IMR-90 (cell line): Measurements from ENCODE around the gene A1CF. TPM values are rescaled to one million over a fixed set of nuclear protein-coding genes. Genes with fewer than 3 reads are reported as not detected.

Experiments
- ATAC-seq: fragments of 200-7000 bp; cut with Tn5 transposase; 2 replicates; pipeline ENCODE4 v1.9.1; 2020; ENCODE audit warnings: low read depth, mild to moderate bottlenecking, moderate library complexity
- BruUV-seq: library from RNA; stranded (reverse); fragments of 400-500 nt; replicated peaks from 2 replicates; lab custom pipeline; 2021; lab: Mats Ljungman, UMichigan
- CTCF ChIA-PET: fragments of 300-600 bp; formaldehyde crosslinking; extraction: SDS; loops from one replicate; lab custom pipeline; 2021; ENCODE audit warnings: antibody characterized with exemption; lab: Yijun Ruan, JAX
- POLR2A ChIA-PET: fragments of 300-600 bp; sonication (Branson Sonifier 250); formaldehyde crosslinking; loops from one replicate; lab custom pipeline; 2022; ENCODE audit warnings: antibody characterized with exemption; ENCODE audit not compliant: unreplicated experiment; lab: Charles Lee
- DNase-seq: peaks from one replicate; pipeline ENCODE4 v3.0.0; 2013
- H2AFZ ChIP-seq: replicated peaks from 2 replicates; pipeline ENCODE3; 2013; ENCODE audit warnings: low read length, mild to moderate bottlenecking; ENCODE audit not compliant: poor library complexity
- H2AK5ac ChIP-seq: 2 replicates; pipeline ENCODE4 v1.6.1; 2013; ENCODE audit warnings: low read depth, low read length, inconsistent platforms
- H2AK9ac ChIP-seq: replicated peaks from 2 replicates; pipeline ENCODE3; 2013; ENCODE audit warnings: mild to moderate bottlenecking, low read depth, low read length, moderate library complexity; ENCODE audit not compliant: poor library complexity
- H2BK120ac ChIP-seq: 2 replicates; pipeline ENCODE4 v1.6.1; 2013; ENCODE audit warnings: low read depth, low read length, inconsistent platforms
- H2BK15ac ChIP-seq: 3 replicates; pipeline ENCODE4 v1.6.1; 2013; ENCODE audit warnings: low read depth, low read length, inconsistent platforms
- H2BK20ac ChIP-seq: 2 replicates; pipeline ENCODE4 v1.6.1; 2013; ENCODE audit warnings: low read depth, mild to moderate bottlenecking, inconsistent platforms, low read length, moderate library complexity
- H2BK5ac ChIP-seq: 2 replicates; pipeline ENCODE4 v1.6.1; 2013; ENCODE audit warnings: mild to moderate bottlenecking, low read depth, low read length, inconsistent platforms; ENCODE audit not compliant: poor library complexity, severe bottlenecking
- H3K14ac ChIP-seq: replicated peaks from 2 replicates; pipeline ENCODE4 v1.6.1; 2013; ENCODE audit warnings: low read depth, low read length, inconsistent platforms
- H3K18ac ChIP-seq: 2 replicates; pipeline ENCODE4 v1.6.1; 2013; ENCODE audit warnings: low read depth, low read length, control low read depth
- H3K23ac ChIP-seq: 2 replicates; pipeline ENCODE4 v1.6.1; 2013; ENCODE audit warnings: low read depth, low read length, inconsistent platforms
- H3K27ac ChIP-seq: 2 replicates; pipeline ENCODE4 v1.5.1; 2013; ENCODE audit warnings: mild to moderate bottlenecking, control low read depth, low read length; ENCODE audit not compliant: insufficient read depth
- H3K27me3 ChIP-seq: 2 replicates; pipeline ENCODE4 v1.6.1; 2013; ENCODE audit warnings: low read length; ENCODE audit not compliant: control insufficient read depth, insufficient read depth
- H3K36me3 ChIP-seq: 2 replicates; pipeline ENCODE4 v1.6.1; 2013; ENCODE audit warnings: low read length, mixed read lengths; ENCODE audit not compliant: control insufficient read depth, insufficient read depth
- H3K4ac ChIP-seq: 2 replicates; pipeline ENCODE4 v1.6.1; 2013; ENCODE audit warnings: low read depth, low read length, inconsistent platforms
- H3K4me1 ChIP-seq: 2 replicates; pipeline ENCODE4 v1.6.1; 2013; ENCODE audit warnings: low read length, mixed read lengths; ENCODE audit not compliant: control insufficient read depth, insufficient read depth
- H3K4me2 ChIP-seq: 2 replicates; pipeline ENCODE4 v1.6.1; 2013; ENCODE audit warnings: low read depth, mild to moderate bottlenecking, control low read depth, low read length, moderate library complexity
- H3K4me3 ChIP-seq: 2 replicates; pipeline ENCODE4 v1.5.1; 2013; ENCODE audit warnings: low read depth, mild to moderate bottlenecking, control low read depth, low read length, moderate library complexity; ENCODE audit not compliant: insufficient read depth
- H3K56ac ChIP-seq: 2 replicates; pipeline ENCODE4 v1.6.1; 2013; ENCODE audit warnings: low read length, inconsistent platforms; ENCODE audit not compliant: insufficient read depth; ENCODE audit errors: extremely low read depth
- H3K79me1 ChIP-seq, 2 experiments: 2 replicates each; pipeline ENCODE4 v1.6.1; 2013; ENCODE audit warnings: low read length in 2 of 2, inconsistent platforms in 1 of 2, low read depth in 1 of 2
- H3K9ac ChIP-seq: 2 replicates; pipeline ENCODE4 v1.6.1; 2013; ENCODE audit warnings: low read depth, low read length, control low read depth
- H3K9me1 ChIP-seq: 2 replicates; pipeline ENCODE4 v1.6.1; 2013; ENCODE audit warnings: low read length, inconsistent platforms; ENCODE audit not compliant: insufficient read depth
- H3K9me3 ChIP-seq: 2 replicates; pipeline ENCODE4 v1.6.1; 2013; ENCODE audit warnings: low read length; ENCODE audit not compliant: control insufficient read depth, insufficient read depth
- H4K20me1 ChIP-seq: 2 replicates; pipeline ENCODE4 v1.6.1; 2013; ENCODE audit warnings: low read length, inconsistent platforms; ENCODE audit not compliant: insufficient read depth
- H4K5ac ChIP-seq: 2 replicates; pipeline ENCODE4 v1.6.1; 2013; ENCODE audit warnings: mild to moderate bottlenecking, low read depth, low read length, control low read depth
- H4K8ac ChIP-seq, 2 experiments: 2 replicates each; pipeline ENCODE4 v1.6.1; 2013; ENCODE audit warnings: low read depth in 2 of 2, low read length in 2 of 2, control low read depth in 1 of 2, inconsistent platforms in 1 of 2
- H4K91ac ChIP-seq: 2 replicates; pipeline ENCODE4 v1.6.1; 2013; ENCODE audit warnings: low read depth, low read length, inconsistent platforms; ENCODE audit not compliant: insufficient read depth
- BHLHE40 ChIP-seq: fragments of 150-350 bp; IDR thresholded peaks from 2 replicates; pipeline ENCODE4 v1.6.1; 2016; ENCODE audit warnings: mild to moderate bottlenecking, low read depth, low read length
- CEBPB ChIP-seq: IDR thresholded peaks from 2 replicates; pipeline ENCODE4 v1.6.1; 2012; ENCODE audit warnings: low read depth, low read length, improper control_type of control experiment
- CHD1 ChIP-seq: IDR thresholded peaks from 2 replicates; pipeline ENCODE4 v1.6.1; 2012; ENCODE audit warnings: low read depth, low read length, improper control_type of control experiment
- FOS ChIP-seq: fragments of 150-350 bp; IDR thresholded peaks from 2 replicates; pipeline ENCODE4 v1.6.1; 2016; ENCODE audit warnings: low read depth, low read length
- MAFK ChIP-seq: IDR thresholded peaks from 2 replicates; pipeline ENCODE4 v1.6.1; 2012; ENCODE audit warnings: low read depth, low read length, improper control_type of control experiment
- MAZ ChIP-seq: IDR thresholded peaks from 2 replicates; pipeline ENCODE4 v1.6.1; 2012; ENCODE audit warnings: low read depth, mild to moderate bottlenecking, low read length, improper control_type of control experiment, moderate library complexity, borderline replicate concordance
- NFE2L2 ChIP-seq: fragments of 150-350 bp; IDR thresholded peaks from 2 replicates; pipeline ENCODE4 v1.6.1; 2016; ENCODE audit warnings: low read depth, mild to moderate bottlenecking, low read length
- POLR2A ChIP-seq: IDR thresholded peaks from 2 replicates; pipeline ENCODE4 v1.6.1; 2012; ENCODE audit warnings: mild to moderate bottlenecking, low read depth, low read length
- RAD21 ChIP-seq: IDR thresholded peaks from 2 replicates; pipeline ENCODE4 v1.6.1; 2012; ENCODE audit warnings: low read length, improper control_type of control experiment
- RCOR1 ChIP-seq: IDR thresholded peaks from 2 replicates; pipeline ENCODE4 v1.6.1; 2012; ENCODE audit warnings: mild to moderate bottlenecking, low read length, improper control_type of control experiment; ENCODE audit not compliant: insufficient replicate concordance
- RFX5 ChIP-seq: IDR thresholded peaks from 2 replicates; pipeline ENCODE4 v1.8.0; 2012; ENCODE audit warnings: low read depth, mild to moderate bottlenecking, low read length, moderate library complexity
- WGBS, 2 experiments: methylation state at CpG; one replicate each; pipeline versions ENCODE4 v1.1.5 to v1.1.7; 2013; ENCODE audit warnings: missing lambda C conversion rate in 2 of 2; ENCODE audit not compliant: insufficient read length in 1 of 2; ENCODE audit errors: extremely low coverage in 2 of 2; 5-methylcytosine and 5-hydroxymethylcytosine counted together
- dilution Hi-C: fragments of 300-500 bp; cut with HindIII; formaldehyde crosslinking; loops from one replicate; pipeline ENCODE4 v1.14.3; 2018; ENCODE audit warnings: low sequenced_read_pairs; ENCODE audit not compliant: unreplicated experiment
- in situ Hi-C: fragments of 300-500 bp; cut with MboI; formaldehyde crosslinking; loops from 3 replicates; pipeline ENCODE4 v1.14.3; 2019; ENCODE audit warnings: low sequenced_read_pairs, inconsistent platforms, mixed read lengths
- intact Hi-C: fragments of 100-400 bp; cut with micrococcal nuclease; formaldehyde crosslinking; loops from 2 replicates; pipeline ENCODE4 v1.10.0; 2022
- polyA plus RNA-seq, 3 experiments: library from polyadenylated mRNA; depleted of rRNA; stranded (reverse); fragments of >200 nt; gene quantifications; 2 replicates each; pipeline ENCODE4 v1.2.3, GENCODE V29; 2012; ENCODE audit warnings: low replicate concordance in 1 of 3
- total RNA-seq: library from RNA; depleted of rRNA; stranded (reverse); fragments of >200 nt; gene quantifications from 2 replicates; pipeline ENCODE4 v1.2.3, GENCODE V29; 2012
- TF ChIP-seq, protein P1 (sequence below): conservative IDR thresholded peaks from 2 replicates; pipeline ENCODE4 v1.5.1; 2012; ENCODE audit warnings: mild to moderate bottlenecking, low read depth, low read length, improper control_type of control experiment
- TF ChIP-seq, protein P2 (sequence below): fragments of 150-350 bp; IDR thresholded peaks from 2 replicates; pipeline ENCODE4 v1.6.1; 2016; ENCODE audit warnings: low read depth, mild to moderate bottlenecking, low read length, moderate library complexity, borderline replicate concordance
- TF ChIP-seq, protein P3 (sequence below): fragments of 150-350 bp; IDR thresholded peaks from 2 replicates; pipeline ENCODE4 v1.6.1; 2017; ENCODE audit warnings: mild to moderate bottlenecking, antibody characterized with exemption, low read length, low read depth

The A1CF gene
- total and polyA plus RNA-seq, 2 of the 4 experiments (the other 2 are of a cell fraction) = not detected

DNA sequence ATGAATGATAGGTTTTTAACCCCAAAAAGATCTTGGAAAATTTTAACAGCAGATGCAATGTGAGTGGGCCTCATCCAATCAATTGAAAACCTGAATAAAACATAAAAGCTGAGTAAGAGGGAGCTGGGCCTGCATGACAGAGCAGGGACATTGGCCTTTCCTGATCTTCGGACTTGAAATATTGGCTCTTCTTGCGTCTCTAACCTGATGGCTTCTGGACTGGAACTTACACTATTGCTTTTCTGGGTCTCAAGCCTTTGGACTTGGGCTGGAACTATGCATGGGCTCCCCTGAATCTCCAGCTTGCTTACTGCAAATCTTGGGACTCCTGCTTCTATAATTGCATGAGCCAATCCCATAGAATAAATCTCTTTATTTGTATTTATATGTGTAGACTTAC, 9.0 kb downstream of the A1CF start:
- Histone ChIP-seq H3K18ac (no peak overlapping the region), H2AK5ac (no peak overlapping the region), H3K14ac (no peak overlapping the region), H3K4ac (no peak overlapping the region), H3K27ac (no peak overlapping the region), H2BK15ac (no peak overlapping the region), H2AFZ (no peak overlapping the region), H2BK120ac (no peak overlapping the region), H4K5ac (no peak overlapping the region), H3K56ac (no peak overlapping the region), H4K20me1 (no peaks in the 10 kb centered on the region), H3K23ac (no peak overlapping the region), H2BK20ac (no peak overlapping the region), H2BK5ac (no peak overlapping the region), H3K36me3 (no peaks in the 10 kb centered on the region), H3K79me1 (no peaks in the 10 kb centered on the region), H4K91ac (no peak overlapping the region), H3K4me2 (no peak overlapping the region), H3K9me3 (no peaks in the 10 kb centered on the region), H3K9me1 (no peaks in the 10 kb centered on the region), H3K4me3 (no peak overlapping the region), H2AK9ac (no peak overlapping the region), H4K8ac (no peak overlapping the region), H3K4me1 (no peaks in the 10 kb centered on the region), H3K9ac (no peak overlapping the region), H3K27me3 (peaks cover 10% of the 10 kb centered on the region)
- dilution Hi-C loops = no loop called here
- ATAC-seq (no peak), DNase-seq (no peak)
- no TSS peak for BruUV-seq
- ChIA-PET POLR2A (no interaction called here), CTCF (no interaction called here)
- intact Hi-C loops = no loop called here
- TF ChIP-seq CEBPB (no peak), BHLHE40 (no peak), FOS (no peak), CHD1 (no peak), RFX5 (no peak), POLR2A (no peak), MAZ (no peak), MAFK (no peak), RAD21 (no peak), RCOR1 (no peak), NFE2L2 (no peak)
- TF ChIP-seq, protein P1, sequence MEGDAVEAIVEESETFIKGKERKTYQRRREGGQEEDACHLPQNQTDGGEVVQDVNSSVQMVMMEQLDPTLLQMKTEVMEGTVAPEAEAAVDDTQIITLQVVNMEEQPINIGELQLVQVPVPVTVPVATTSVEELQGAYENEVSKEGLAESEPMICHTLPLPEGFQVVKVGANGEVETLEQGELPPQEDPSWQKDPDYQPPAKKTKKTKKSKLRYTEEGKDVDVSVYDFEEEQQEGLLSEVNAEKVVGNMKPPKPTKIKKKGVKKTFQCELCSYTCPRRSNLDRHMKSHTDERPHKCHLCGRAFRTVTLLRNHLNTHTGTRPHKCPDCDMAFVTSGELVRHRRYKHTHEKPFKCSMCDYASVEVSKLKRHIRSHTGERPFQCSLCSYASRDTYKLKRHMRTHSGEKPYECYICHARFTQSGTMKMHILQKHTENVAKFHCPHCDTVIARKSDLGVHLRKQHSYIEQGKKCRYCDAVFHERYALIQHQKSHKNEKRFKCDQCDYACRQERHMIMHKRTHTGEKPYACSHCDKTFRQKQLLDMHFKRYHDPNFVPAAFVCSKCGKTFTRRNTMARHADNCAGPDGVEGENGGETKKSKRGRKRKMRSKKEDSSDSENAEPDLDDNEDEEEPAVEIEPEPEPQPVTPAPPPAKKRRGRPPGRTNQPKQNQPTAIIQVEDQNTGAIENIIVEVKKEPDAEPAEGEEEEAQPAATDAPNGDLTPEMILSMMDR = no peak
- TF ChIP-seq, protein P2, sequence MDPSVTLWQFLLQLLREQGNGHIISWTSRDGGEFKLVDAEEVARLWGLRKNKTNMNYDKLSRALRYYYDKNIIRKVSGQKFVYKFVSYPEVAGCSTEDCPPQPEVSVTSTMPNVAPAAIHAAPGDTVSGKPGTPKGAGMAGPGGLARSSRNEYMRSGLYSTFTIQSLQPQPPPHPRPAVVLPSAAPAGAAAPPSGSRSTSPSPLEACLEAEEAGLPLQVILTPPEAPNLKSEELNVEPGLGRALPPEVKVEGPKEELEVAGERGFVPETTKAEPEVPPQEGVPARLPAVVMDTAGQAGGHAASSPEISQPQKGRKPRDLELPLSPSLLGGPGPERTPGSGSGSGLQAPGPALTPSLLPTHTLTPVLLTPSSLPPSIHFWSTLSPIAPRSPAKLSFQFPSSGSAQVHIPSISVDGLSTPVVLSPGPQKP = no peak
- TF ChIP-seq, protein P3, sequence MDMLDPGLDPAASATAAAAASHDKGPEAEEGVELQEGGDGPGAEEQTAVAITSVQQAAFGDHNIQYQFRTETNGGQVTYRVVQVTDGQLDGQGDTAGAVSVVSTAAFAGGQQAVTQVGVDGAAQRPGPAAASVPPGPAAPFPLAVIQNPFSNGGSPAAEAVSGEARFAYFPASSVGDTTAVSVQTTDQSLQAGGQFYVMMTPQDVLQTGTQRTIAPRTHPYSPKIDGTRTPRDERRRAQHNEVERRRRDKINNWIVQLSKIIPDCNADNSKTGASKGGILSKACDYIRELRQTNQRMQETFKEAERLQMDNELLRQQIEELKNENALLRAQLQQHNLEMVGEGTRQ = no peak
- in situ Hi-C loops = no loop called here
- WGBS, 2 experiments = 80% methylated on average over 2 of the region's 2 CpGs; no CpG with 5 or more reads in 1 of the 2 experiments
